HG03520 (cell line): ENCODE results near the gene ACADVL.

Experiments
- ATAC-seq: cut with Tn5 transposase; IDR thresholded peaks from one replicate; pipeline ENCODE4 v1.9.1; 2021; ENCODE audit warnings: mild to moderate bottlenecking, moderate library complexity; ENCODE audit not compliant: unreplicated experiment

The ACADVL gene

GRCh38 chr17:7191069-7191468 is 28.7 kb upstream of the ACADVL start:
- no peak for ATAC-seq

GRCh38 chr17:7191571-7192270 is 28.0 kb upstream of the ACADVL start:
- ATAC-seq = no peak

- ATAC-seq = no peak
These were observed 27.3 kb upstream of the ACADVL start for GRCh38 chr17:7192271-7192937.

- ATAC-seq = no peak
These were observed 23.8 kb upstream of the ACADVL start for GRCh38 chr17:7195971-7196370.

- ATAC-seq = no peak
These were observed 22.9 kb upstream of the ACADVL start for GRCh38 chr17:7196651-7197401.

- ATAC-seq = no peak
These were observed 16.3 kb upstream of the ACADVL start for GRCh38 chr17:7203391-7203790.

GRCh38 chr17:7204336-7204735 is 15.4 kb upstream of the ACADVL start:
- ATAC-seq = no peak

GRCh38 chr17:7204828-7205461 is 14.8 kb upstream of the ACADVL start:
- ATAC-seq = peak; percentile 72

GRCh38 chr17:7205561-7205960 is 14.2 kb upstream of the ACADVL start:
- ATAC-seq = no peak

GRCh38 chr17:7207120-7208001 is 12.4 kb upstream of the ACADVL start:
- no peak for ATAC-seq

- ATAC-seq = no peak
These were observed 11.6 kb upstream of the ACADVL start for GRCh38 chr17:7208027-7208571.

GRCh38 chr17:7208754-7209460 is 10.8 kb upstream of the ACADVL start:
- ATAC-seq = no peak

GRCh38 chr17:7211491-7212273 is 8.1 kb upstream of the ACADVL start:
- no peak for ATAC-seq

- ATAC-seq = no peak
These were observed 5.8 kb upstream of the ACADVL start for GRCh38 chr17:7213895-7214299.

- ATAC-seq = peak; percentile 65
These were observed 5.2 kb upstream of the ACADVL start for GRCh38 chr17:7214300-7215135.

- no peak for ATAC-seq
These were observed 4.6 kb upstream of the ACADVL start for GRCh38 chr17:7215136-7215638.

- ATAC-seq = no peak
These were observed 4.0 kb upstream of the ACADVL start for GRCh38 chr17:7215652-7216180.
